ENCODE data around the gene METTL9. TPM values are rescaled to one million over a fixed set of nuclear protein-coding genes. Genes with fewer than 3 reads are reported as not detected.

METTL9 gene
- total and polyA plus RNA-seq, 2 of the 4 experiments (the other 2 are of a cell fraction), result 54.8 to 95.5 TPM

DNA sequence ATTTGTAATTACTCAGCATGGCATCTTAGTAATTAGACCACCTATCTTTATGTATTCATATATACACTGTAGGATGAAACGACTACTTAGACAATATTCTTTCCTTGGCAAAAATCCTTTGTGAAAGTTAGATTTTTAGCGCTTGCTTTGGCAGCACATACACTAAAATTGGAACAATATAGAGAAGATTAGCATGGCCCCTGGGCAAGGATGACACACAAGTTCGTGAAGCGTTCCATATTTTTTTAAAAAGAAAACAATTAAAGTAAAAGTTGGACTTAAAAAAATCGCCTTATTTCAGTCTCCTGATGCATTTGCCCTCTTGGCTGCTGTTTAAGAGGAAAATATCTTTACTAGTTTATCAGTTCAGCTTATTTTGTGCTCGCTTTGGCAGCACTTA lies 42.5 kb downstream of the METTL9 start:
- Histone ChIP-seq H3K23ac (ENCODE audit: low read depth, low read length) (no peak overlapping the region), H2BK20ac (ENCODE audit: low read depth, low read length) (no peak overlapping the region), H4K91ac (ENCODE audit: insufficient read depth, low read depth, low read length) (no peak overlapping the region), H3K27me3 (ENCODE audit: control insufficient read depth, insufficient read depth, low read length) (no peaks in the 10 kb centered on the region), H2BK15ac (ENCODE audit: low read depth, low read length) (no peak overlapping the region), H2AFZ (replicated peaks; ENCODE audit: low read length, poor library complexity) (no peak overlapping the region), H3K9ac (ENCODE audit: low read depth, low read length) (no peak overlapping the region), H3K14ac (replicated peaks; ENCODE audit: low read depth, low read length) (no peak overlapping the region), H2BK120ac (ENCODE audit: low read depth, low read length) (no peak overlapping the region), H3K18ac (ENCODE audit: low read depth, low read length) (no peak overlapping the region), H3K4me1 (ENCODE audit: control insufficient read depth, insufficient read depth, low read length) (peaks cover 7% of the 10 kb centered on the region), H2AK5ac (ENCODE audit: low read depth, low read length) (no peak overlapping the region), H3K36me3 (ENCODE audit: control insufficient read depth, insufficient read depth, low read length) (no peaks in the 10 kb centered on the region; the same call in none of the 2 replicates), H3K56ac (ENCODE audit: extremely low read depth, insufficient read depth, low read length) (no peak overlapping the region), H3K4me2 (ENCODE audit: low read depth, low read length) (no peak overlapping the region), H3K9me3 (ENCODE audit: control insufficient read depth, insufficient read depth, low read length) (no peaks in the 10 kb centered on the region), H4K5ac (ENCODE audit: low read depth, low read length) (no peak overlapping the region), H3K79me1 (ENCODE audit: low read depth in 1 of 2, low read length in 2 of 2) (peaks cover 21 to 35% of the 10 kb centered on the region in 2 experiments), H4K8ac (ENCODE audit: low read depth in 2 of 2, low read length in 2 of 2) (no peak overlapping the region), H3K4ac (ENCODE audit: low read depth, low read length) (no peak overlapping the region), H4K20me1 (ENCODE audit: insufficient read depth, low read length) (peaks cover 6% of the 10 kb centered on the region; the same call in 1 of the 2 replicates), H3K27ac (ENCODE audit: insufficient read depth, low read length) (no peak overlapping the region), H3K9me1 (ENCODE audit: insufficient read depth, low read length) (no peaks in the 10 kb centered on the region), H2BK5ac (ENCODE audit: low read depth, low read length, poor library complexity, severe bottlenecking) (no peak overlapping the region), H3K4me3 (ENCODE audit: insufficient read depth, low read depth, low read length) (no peak overlapping the region), H2AK9ac (replicated peaks; ENCODE audit: low read depth, low read length, poor library complexity) (no peak overlapping the region)
- intact Hi-C loops (cut with micrococcal nuclease) (no loop called here), dilution Hi-C loops (cut with HindIII; ENCODE audit: low sequenced_read_pairs, unreplicated experiment) (no loop called here), in situ Hi-C loops (cut with MboI; ENCODE audit: low sequenced_read_pairs) (no loop called here)
- POLR2A ChIA-PET (ENCODE audit: unreplicated experiment), result no interaction called here
- TF ChIP-seq SMC3 (IDR thresholded peaks at IDR 0.05; ENCODE audit: low read depth, low read length) (no peak), MAZ (IDR thresholded peaks at IDR 0.05; ENCODE audit: borderline replicate concordance, low read depth, low read length) (no peak), MAFK (IDR thresholded peaks at IDR 0.05; ENCODE audit: low read depth, low read length) (no peak)
- CTCF ChIA-PET, result interaction anchor here (1.1 to 4.4 kb wide), 2 partner anchors 15 to 57 kb away, joined by 5 to 15 read pairs; no protein-coding TSS in a partner anchor
- DNase-seq, result no peak
- WGBS, 2 experiments (ENCODE audit: extremely low coverage in 2 of 2, insufficient read length in 1 of 2), result no CpG with 5 or more reads among the region's 6 CpGs
- no peak for ATAC-seq (ENCODE audit: low read depth)
- BruUV-seq (replicated peaks), result no TSS peak
